A549 (cell line): ENCODE data around the gene XRCC4.

Experiments
- BHLHE40 ChIP-seq: IDR thresholded peaks from 2 replicates; pipeline ENCODE4 v1.6.1; 2012; ENCODE audit warnings: low read depth, low read length, inconsistent platforms
- EP300 ChIP-seq, 2 experiments: fragments of >200 bp; sonication (Bioruptor Twin); formaldehyde crosslinking; IDR thresholded peaks; 2 replicates in 1 of 2; 3 replicates in 1 of 2; pipeline ENCODE4 v1.6.1; 2016 to 2017
- POLR2A ChIP-seq: IDR thresholded peaks from 2 replicates; pipeline ENCODE4 v1.6.1; 2012; ENCODE audit warnings: mild to moderate bottlenecking, low read length
- ZSCAN20 ChIP-seq: fragments of 250-450 bp; sonication (Bioruptor Pico); IDR thresholded peaks from 2 replicates; pipeline ENCODE4 v1.8.0; 2022; ENCODE audit warnings: mild to moderate bottlenecking, moderate library complexity
- TF ChIP-seq, protein P1 (sequence below): fragments of >200 bp; sonication (Bioruptor Twin); formaldehyde crosslinking; IDR thresholded peaks from 3 replicates; pipeline ENCODE4 v1.5.1; 2016
- TF ChIP-seq, protein P2 (sequence below): IDR thresholded peaks from 2 replicates; pipeline ENCODE4 v1.6.1; 2012
- TF ChIP-seq, protein P3 (sequence below): fragments of 450-650 bp; IDR thresholded peaks from 2 replicates; pipeline ENCODE4 v1.6.1; 2014; ENCODE audit warnings: antibody characterized with exemption

DNA sequence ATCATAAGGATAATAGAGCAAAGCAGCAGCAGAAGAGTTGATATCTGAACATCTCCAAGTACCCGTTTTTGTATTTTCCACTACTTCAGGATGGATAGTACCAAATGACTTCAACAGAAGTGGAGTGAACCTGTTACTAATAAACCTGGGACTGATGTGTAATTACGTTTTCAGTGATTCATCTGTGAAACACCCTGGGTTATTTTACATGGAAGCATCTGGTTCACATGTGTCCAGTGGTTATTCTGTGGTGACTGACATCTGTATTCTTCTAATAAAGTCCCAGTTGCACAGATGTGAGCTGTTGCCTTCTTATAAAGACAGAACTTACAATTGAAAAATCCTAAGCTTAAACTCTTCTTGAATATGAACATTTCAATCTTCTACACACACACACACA lies 254.5 kb downstream of the XRCC4 start:
- TF ChIP-seq ZSCAN20 (CRISPR knock-in tag) (no peak), POLR2A (no peak), EP300 (IDR thresholded peaks at IDR 0.05) (no peak), BHLHE40 (no peak)
- TF ChIP-seq, protein P1, sequence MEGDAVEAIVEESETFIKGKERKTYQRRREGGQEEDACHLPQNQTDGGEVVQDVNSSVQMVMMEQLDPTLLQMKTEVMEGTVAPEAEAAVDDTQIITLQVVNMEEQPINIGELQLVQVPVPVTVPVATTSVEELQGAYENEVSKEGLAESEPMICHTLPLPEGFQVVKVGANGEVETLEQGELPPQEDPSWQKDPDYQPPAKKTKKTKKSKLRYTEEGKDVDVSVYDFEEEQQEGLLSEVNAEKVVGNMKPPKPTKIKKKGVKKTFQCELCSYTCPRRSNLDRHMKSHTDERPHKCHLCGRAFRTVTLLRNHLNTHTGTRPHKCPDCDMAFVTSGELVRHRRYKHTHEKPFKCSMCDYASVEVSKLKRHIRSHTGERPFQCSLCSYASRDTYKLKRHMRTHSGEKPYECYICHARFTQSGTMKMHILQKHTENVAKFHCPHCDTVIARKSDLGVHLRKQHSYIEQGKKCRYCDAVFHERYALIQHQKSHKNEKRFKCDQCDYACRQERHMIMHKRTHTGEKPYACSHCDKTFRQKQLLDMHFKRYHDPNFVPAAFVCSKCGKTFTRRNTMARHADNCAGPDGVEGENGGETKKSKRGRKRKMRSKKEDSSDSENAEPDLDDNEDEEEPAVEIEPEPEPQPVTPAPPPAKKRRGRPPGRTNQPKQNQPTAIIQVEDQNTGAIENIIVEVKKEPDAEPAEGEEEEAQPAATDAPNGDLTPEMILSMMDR: no peak
- TF ChIP-seq, protein P2, sequence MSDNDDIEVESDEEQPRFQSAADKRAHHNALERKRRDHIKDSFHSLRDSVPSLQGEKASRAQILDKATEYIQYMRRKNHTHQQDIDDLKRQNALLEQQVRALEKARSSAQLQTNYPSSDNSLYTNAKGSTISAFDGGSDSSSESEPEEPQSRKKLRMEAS: no peak
- TF ChIP-seq, protein P3, sequence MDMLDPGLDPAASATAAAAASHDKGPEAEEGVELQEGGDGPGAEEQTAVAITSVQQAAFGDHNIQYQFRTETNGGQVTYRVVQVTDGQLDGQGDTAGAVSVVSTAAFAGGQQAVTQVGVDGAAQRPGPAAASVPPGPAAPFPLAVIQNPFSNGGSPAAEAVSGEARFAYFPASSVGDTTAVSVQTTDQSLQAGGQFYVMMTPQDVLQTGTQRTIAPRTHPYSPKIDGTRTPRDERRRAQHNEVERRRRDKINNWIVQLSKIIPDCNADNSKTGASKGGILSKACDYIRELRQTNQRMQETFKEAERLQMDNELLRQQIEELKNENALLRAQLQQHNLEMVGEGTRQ: no peak
